GM12878 (cell line): Measurements from ENCODE around the gene CCDC194. TPM values are rescaled to one million over a fixed set of nuclear protein-coding genes. Genes with fewer than 3 reads are reported as not detected.

Source experiments
- ATAC-seq: fragments of 200-7000 bp; cut with Tn5 transposase; 3 replicates; pipeline ENCODE4 v1.9.1; 2020; ENCODE audit warnings: mild to moderate bottlenecking, moderate library complexity
- BruUV-seq: library from RNA; stranded (reverse); fragments of 400-500 nt; replicated peaks from 2 replicates; lab custom pipeline; 2021; lab: Mats Ljungman, UMichigan
- CTCF ChIA-PET: fragments of 300-600 bp; sonication (Branson Sonifier 250); formaldehyde crosslinking; extraction: SDS; loops from one replicate; lab custom pipeline; 2021; ENCODE audit warnings: inconsistent platforms; lab: Yijun Ruan, JAX
- POLR2A ChIA-PET: fragments of 350-600 bp; formaldehyde crosslinking; extraction: SDS; loops from one replicate; lab custom pipeline; 2021; ENCODE audit warnings: inconsistent platforms; lab: Charles Lee
- RAD21 ChIA-PET: fragments of 300-600 bp; sonication (Branson Sonifier 250); formaldehyde crosslinking; loops from one replicate; lab custom pipeline; 2023; ENCODE audit warnings: antibody characterized with exemption; ENCODE audit not compliant: unreplicated experiment; lab: Charles Lee
- SMC1A ChIA-PET: fragments of 300-600 bp; sonication (Branson Sonifier 250); formaldehyde crosslinking; loops from one replicate; lab custom pipeline; 2023; ENCODE audit not compliant: unreplicated experiment, uncharacterized antibody; lab: Charles Lee
- DNase-seq: peaks from one replicate; pipeline ENCODE4 v3.0.0-alpha.2; 2011; ENCODE audit warnings: low read depth, low spot score
- FAIRE-seq: peaks from 3 replicates; lab custom pipeline; 2011; peaks lifted over from hg19 to GRCh38; lab: Jason Lieb, UNC
- H2AFZ ChIP-seq: 2 replicates; pipeline ENCODE4 v1.6.0; 2011; ENCODE audit warnings: low read depth, low read length, control low read depth; ENCODE audit not compliant: control insufficient read depth
- H3K27ac ChIP-seq: 2 replicates; pipeline ENCODE4 v1.5.1; 2011; ENCODE audit warnings: control low read depth; ENCODE audit not compliant: control insufficient read depth, insufficient read depth
- H3K27me3 ChIP-seq, 2 experiments: replicated peaks in 1 of 2; 2 replicates each; pipeline versions ENCODE4 v1.6.0 to v1.6.1; 2011; ENCODE audit warnings: low read length in 1 of 2; ENCODE audit not compliant: control insufficient read depth in 2 of 2, insufficient read depth in 2 of 2
- H3K36me3 ChIP-seq, 2 experiments: 2 replicates each; pipeline ENCODE4 v1.5.1; 2011; ENCODE audit warnings: low read length in 1 of 2; ENCODE audit not compliant: control insufficient read depth in 2 of 2, insufficient read depth in 2 of 2
- H3K4me1 ChIP-seq: 2 replicates; pipeline ENCODE4 v1.6.1; 2011; ENCODE audit warnings: mild to moderate bottlenecking, low read length, moderate library complexity, mixed read lengths; ENCODE audit not compliant: control insufficient read depth, insufficient read depth
- H3K4me2 ChIP-seq: 2 replicates; pipeline ENCODE4 v1.6.0; 2011; ENCODE audit warnings: control low read depth; ENCODE audit not compliant: control insufficient read depth, insufficient read depth
- H3K4me3 ChIP-seq: fragments of 200-600 bp; sonication (generic); 2 replicates; pipeline ENCODE4 v1.5.1; 2016
- H3K79me2 ChIP-seq: 2 replicates; pipeline ENCODE4 v1.6.0; 2011; ENCODE audit warnings: low read length; ENCODE audit not compliant: control insufficient read depth, insufficient read depth
- H3K9ac ChIP-seq: 2 replicates; pipeline ENCODE4 v1.8.0; 2011; ENCODE audit warnings: low read length, control low read depth, mixed read lengths; ENCODE audit not compliant: control insufficient read depth, insufficient read depth
- H3K9me3 ChIP-seq: replicated peaks from 3 replicates; pipeline ENCODE4 v1.5.1; 2011; ENCODE audit warnings: mild to moderate bottlenecking, low read length; ENCODE audit not compliant: control insufficient read depth, insufficient read depth
- H4K20me1 ChIP-seq: 2 replicates; pipeline ENCODE4 v1.6.0; 2011; ENCODE audit not compliant: control insufficient read depth, insufficient read depth
- PRDM15 ChIP-seq: fragments of 450-650 bp; formaldehyde crosslinking; IDR thresholded peaks from 2 replicates; pipeline ENCODE4 v1.4.0; 2020; ENCODE audit warnings: mild to moderate bottlenecking, moderate library complexity
- ZBTB4 ChIP-seq: fragments of 450-650 bp; formaldehyde crosslinking; IDR thresholded peaks from 2 replicates; pipeline ENCODE4 v1.4.0; 2022; ENCODE audit warnings: mild to moderate bottlenecking, moderate library complexity
- ZNF24 ChIP-seq: fragments of 450-650 bp; IDR thresholded peaks from 2 replicates; pipeline ENCODE4 v1.6.1; 2017; ENCODE audit warnings: antibody characterized with exemption, mild to moderate bottlenecking
- ZNF274 ChIP-seq: IDR thresholded peaks from one replicate; pipeline ENCODE4 v1.8.0; 2011; ENCODE audit not compliant: insufficient read length, insufficient read depth
- WGBS: methylation state at CpG from one replicate; pipeline ENCODE4 v1.1.6; 2016; ENCODE audit warnings: low lambda C conversion rate; ENCODE audit not compliant: insufficient replicate concordance, insufficient coverage; ENCODE audit errors: missing lambda C conversion rate; 5-methylcytosine and 5-hydroxymethylcytosine counted together
- in situ Hi-C: fragments of 300-500 bp; cut with MboI; formaldehyde crosslinking; loops from 9 replicates; pipeline ENCODE4 v1.14.3; 2018; ENCODE audit warnings: mixed read lengths
- intact Hi-C: fragments of 100-400 bp; cut with micrococcal nuclease; formaldehyde crosslinking; loops from one replicate; pipeline ENCODE4 v1.14.2; 2022; ENCODE audit not compliant: unreplicated experiment
- polyA plus RNA-seq, 11 experiments: library from polyadenylated mRNA; depleted of rRNA in 4 of 11; unstranded in 6 of 11; stranded (reverse) in 5 of 11; fragments of >200 nt; fragmentation: Nextera tagmentation in 4 of 11; fragmentation: Illumina TruSeq in 1 of 11; extraction: Ambion mirVana in 4 of 11; extraction: Trizol in 1 of 11; gene quantifications; 1 replicate in 1 of 11; 2 replicates in 10 of 11; pipeline versions ENCODE4 v1.2.1 to v1.2.3, GENCODE V29; 2011 to 2016; ENCODE audit warnings: inconsistent platforms in 2 of 11, missing spikeins in 2 of 11, low read depth in 1 of 11
- total RNA-seq, 4 experiments: library from RNA; depleted of rRNA in 3 of 4; stranded (reverse); fragments of >200 nt in 3 of 4; fragmentation: Illumina TruSeq in 1 of 4; extraction: Trizol in 1 of 4; gene quantifications; 2 replicates each; pipeline versions ENCODE4 v1.2.1 to v1.2.3, GENCODE V29; 2013 to 2021

The CCDC194 gene
- total and polyA plus RNA-seq, 10 of the 15 experiments (the other 5 are each of a cell fraction or from before 2014, with no cell fraction given), result 0.07 to 3.4 (median 0.97) TPM

GRCh38 chr19:17353386-17353785, 40.6 kb downstream of the CCDC194 start:
- in situ Hi-C loops (no loop called here), intact Hi-C loops (no loop called here)
- CTCF ChIA-PET, result interaction anchor here (0.8 kb wide), 1 partner anchor 36 kb away, joined by 4 read pairs; no protein-coding TSS in a partner anchor
- BruUV-seq, result no TSS peak
- RAD21 ChIA-PET, result no interaction called here
- no peak overlapping the region for H3K9ac ChIP-seq
- no peak overlapping the region for H3K4me3 ChIP-seq
- FAIRE-seq (no peak), ATAC-seq (no peak), DNase-seq (no peak)
- H3K27ac ChIP-seq, result no peak overlapping the region
- H3K9me3 ChIP-seq, result no peaks in the 10 kb centered on the region
- H3K4me2 ChIP-seq, result no peak overlapping the region
- SMC1A ChIA-PET, result interaction anchor here (1.4 kb wide), 1 partner anchor 33 kb away, joined by 3 read pairs; no protein-coding TSS in a partner anchor
- POLR2A ChIA-PET, result no interaction called here
- no peaks in the 10 kb centered on the region for H3K27me3 ChIP-seq
- H3K36me3 ChIP-seq, result no peaks in the 10 kb centered on the region
- TF ChIP-seq ZNF24, result no peak
- no peak for TF ChIP-seq ZBTB4 (CRISPR knock-in tag)
- no peak for TF ChIP-seq ZNF274
- TF ChIP-seq PRDM15 (CRISPR knock-in tag), result no peak
- peaks cover 4% of the 10 kb centered on the region for H3K4me1 ChIP-seq
- 72% methylated on average over 8 of the region's 8 CpGs for WGBS
- no peaks in the 10 kb centered on the region for H4K20me1 ChIP-seq
- H3K79me2 ChIP-seq, result no peaks in the 10 kb centered on the region
- H2AFZ ChIP-seq, result no peak overlapping the region
